Breast epithelium (tissue), 3 donors: ENCODE results near the gene ASB3.

Experiments
- POLR2A ChIP-seq: fragments of 450-650 bp; IDR thresholded peaks from one replicate; pipeline ENCODE4 v1.6.1; 2016; ENCODE audit warnings: antibody characterized with exemption, mild to moderate bottlenecking, moderate library complexity
- POLR2AphosphoS5 ChIP-seq, 3 donors: sonication (generic); formaldehyde crosslinking; IDR thresholded peaks; one replicate each; pipeline ENCODE4 v1.6.1; 2017; ENCODE audit warnings: antibody characterized with exemption in 3 of 3
- TF ChIP-seq, protein P1 (sequence below), 3 donors: fragments of 450-650 bp; IDR thresholded peaks; one replicate each; pipeline ENCODE4 v1.5.1; 2016 to 2017; ENCODE audit warnings: antibody characterized with exemption in 3 of 3, mild to moderate bottlenecking in 3 of 3, moderate library complexity in 3 of 3

GRCh38 chr2:53751728-53752127, 35.0 kb downstream of the ASB3 start:
- TF ChIP-seq, protein P1, sequence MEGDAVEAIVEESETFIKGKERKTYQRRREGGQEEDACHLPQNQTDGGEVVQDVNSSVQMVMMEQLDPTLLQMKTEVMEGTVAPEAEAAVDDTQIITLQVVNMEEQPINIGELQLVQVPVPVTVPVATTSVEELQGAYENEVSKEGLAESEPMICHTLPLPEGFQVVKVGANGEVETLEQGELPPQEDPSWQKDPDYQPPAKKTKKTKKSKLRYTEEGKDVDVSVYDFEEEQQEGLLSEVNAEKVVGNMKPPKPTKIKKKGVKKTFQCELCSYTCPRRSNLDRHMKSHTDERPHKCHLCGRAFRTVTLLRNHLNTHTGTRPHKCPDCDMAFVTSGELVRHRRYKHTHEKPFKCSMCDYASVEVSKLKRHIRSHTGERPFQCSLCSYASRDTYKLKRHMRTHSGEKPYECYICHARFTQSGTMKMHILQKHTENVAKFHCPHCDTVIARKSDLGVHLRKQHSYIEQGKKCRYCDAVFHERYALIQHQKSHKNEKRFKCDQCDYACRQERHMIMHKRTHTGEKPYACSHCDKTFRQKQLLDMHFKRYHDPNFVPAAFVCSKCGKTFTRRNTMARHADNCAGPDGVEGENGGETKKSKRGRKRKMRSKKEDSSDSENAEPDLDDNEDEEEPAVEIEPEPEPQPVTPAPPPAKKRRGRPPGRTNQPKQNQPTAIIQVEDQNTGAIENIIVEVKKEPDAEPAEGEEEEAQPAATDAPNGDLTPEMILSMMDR (IDR thresholded peaks at IDR 0.05): no peak
- no peak for TF ChIP-seq POLR2A
- no peak for TF ChIP-seq POLR2AphosphoS5 (IDR thresholded peaks at IDR 0.05)
